Tibial artery (tissue), 4 donors: ENCODE data around the gene UGGT2.
"Not testable (repeated sequence)": the region's sequence is repeated elsewhere in the genome, so short reads cannot be mapped to it uniquely, and the experiment has no call there.

ENCODE experiments used
- DNase-seq, 2 donors: peaks; one replicate each; pipeline ENCODE4 v3.0.0-alpha.2; 2019
- H3K27ac ChIP-seq, 2 donors: fragments of 200-600 bp; sonication (generic) in 1 of 2; 1 replicate in 1 of 2; 2 replicates in 1 of 2; pipeline ENCODE4 v1.5.1; 2018 to 2019; ENCODE audit warnings: mild to moderate bottlenecking in 1 of 2
- H3K27me3 ChIP-seq, 2 donors: fragments of 200-600 bp; sonication (generic) in 1 of 2; one replicate each; pipeline versions ENCODE4 v1.5.1 to v1.6.0; 2016 to 2019
- H3K36me3 ChIP-seq, 3 donors: fragments of 200-600 bp; sonication (generic) in 2 of 3; one replicate each; pipeline ENCODE4 v1.5.1; 2016 to 2019; ENCODE audit warnings: mild to moderate bottlenecking in 2 of 3
- H3K4me1 ChIP-seq, 4 donors: fragments of 200-600 bp; sonication (generic) in 2 of 4; 1 replicate in 3 of 4; 2 replicates in 1 of 4; pipeline ENCODE4 v1.5.1; 2016 to 2019
- H3K4me3 ChIP-seq, 2 donors: fragments of 200-600 bp; sonication (generic) in 1 of 2; 1 replicate in 1 of 2; 2 replicates in 1 of 2; pipeline ENCODE4 v1.5.1; 2018 to 2019; ENCODE audit warnings: mild to moderate bottlenecking in 2 of 2
- H3K9me3 ChIP-seq, 3 donors: fragments of 200-600 bp; sonication (generic) in 1 of 3; one replicate each; pipeline ENCODE4 v1.5.1; 2016 to 2019
- CTCF ChIP-seq, 2 experiments: fragments of 200-600 bp in 1 of 2; fragments of 450-650 bp in 1 of 2; IDR thresholded peaks; one replicate each; pipeline ENCODE4 v1.5.1; 2017 to 2019; ENCODE audit warnings: antibody characterized with exemption in 2 of 2, mild to moderate bottlenecking in 1 of 2, moderate library complexity in 1 of 2
- intact Hi-C: fragments of 100-400 bp; cut with DNase I; formaldehyde crosslinking; loops from one replicate; pipeline ENCODE4 v1.15.0; 2023; ENCODE audit warnings: low total_unique reads

Gene UGGT2

GRCh38 chr13:95763601-95764000 lies 289.6 kb downstream of the UGGT2 start:
- Histone ChIP-seq H3K9me3 (no peaks in the 10 kb centered on the region), H3K4me1 (no peaks in the 10 kb centered on the region), H3K27ac (no peak overlapping the region), H3K36me3 (peaks cover 26 to 57% (median 34%) of the 10 kb centered on the region in 3 donors), H3K4me3 (no peak overlapping the region), H3K27me3 (no peaks in the 10 kb centered on the region)
- no peak for DNase-seq
- intact Hi-C loops, result no loop called here
- no peak for TF ChIP-seq CTCF (IDR thresholded peaks at IDR 0.05)

DNA sequence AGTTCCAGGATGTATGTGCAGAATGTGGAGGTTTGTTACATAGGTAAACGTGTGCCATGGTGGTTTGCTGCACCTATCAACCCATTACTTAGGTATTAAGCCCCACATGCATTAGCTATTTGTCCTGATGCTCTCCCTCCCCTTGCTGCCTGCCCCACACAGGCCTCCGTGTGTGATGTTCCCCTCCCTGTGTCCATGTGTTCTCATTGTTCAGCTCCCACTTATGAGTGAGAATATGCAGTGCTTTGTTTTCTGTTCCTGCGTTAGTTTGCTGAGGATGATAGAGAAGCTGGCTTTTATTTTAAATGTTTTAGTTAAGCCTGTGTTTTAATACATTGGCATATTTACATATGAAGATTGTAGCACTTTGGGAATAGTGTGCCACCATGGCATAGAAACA lies 290.6 kb downstream of the UGGT2 start:
- DNase-seq, intact Hi-C loops, H3K9me3 ChIP-seq, H3K4me3 ChIP-seq, H3K27me3 ChIP-seq, H3K27ac ChIP-seq, H3K4me1 ChIP-seq: not testable (repeated sequence)
- H3K36me3 ChIP-seq, result peaks cover 26 to 57% (median 32%) of the 10 kb centered on the region in 3 donors

GRCh38 chr13:95756072-95756471 lies 297.1 kb downstream of the UGGT2 start:
- Histone ChIP-seq H3K9me3 (no peaks in the 10 kb centered on the region), H3K4me3 (no peak overlapping the region), H3K27ac (no peak overlapping the region), H3K27me3 (no peaks in the 10 kb centered on the region), H3K36me3 (peaks cover 0 to 7% (median 0%) of the 10 kb centered on the region in 3 donors), H3K4me1 (no peaks in the 10 kb centered on the region)
- no peak for DNase-seq
- intact Hi-C loops, result no loop called here
- TF ChIP-seq CTCF (IDR thresholded peaks at IDR 0.05), result no peak

DNA sequence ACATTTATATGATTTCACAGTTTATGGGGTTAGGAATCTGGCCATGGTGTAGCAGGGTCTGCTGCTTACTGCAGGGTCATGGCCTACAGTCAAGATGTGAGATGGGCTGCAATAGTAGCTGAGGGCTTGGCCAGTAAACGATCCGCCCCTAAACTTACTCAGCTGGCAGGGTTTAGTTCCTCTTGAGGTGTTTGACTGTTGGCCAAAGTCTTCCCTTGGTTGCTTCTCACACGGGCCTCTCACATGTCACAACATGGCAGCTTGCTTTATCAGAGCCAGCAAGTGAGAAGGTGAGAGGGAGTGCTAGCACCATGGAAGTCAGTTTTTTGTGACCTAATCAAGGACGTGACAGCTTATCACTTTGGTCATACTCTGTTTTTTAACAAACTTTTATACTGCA lies 299.1 kb downstream of the UGGT2 start:
- Histone ChIP-seq H3K4me1 (no peaks in the 10 kb centered on the region), H3K27me3 (no peaks in the 10 kb centered on the region), H3K27ac (no peak overlapping the region), H3K36me3 (no peaks in the 10 kb centered on the region), H3K9me3 (no peaks in the 10 kb centered on the region), H3K4me3 (no peak overlapping the region)
- no peak for TF ChIP-seq CTCF (IDR thresholded peaks at IDR 0.05)
- intact Hi-C loops, result no loop called here
- no peak for DNase-seq

DNA sequence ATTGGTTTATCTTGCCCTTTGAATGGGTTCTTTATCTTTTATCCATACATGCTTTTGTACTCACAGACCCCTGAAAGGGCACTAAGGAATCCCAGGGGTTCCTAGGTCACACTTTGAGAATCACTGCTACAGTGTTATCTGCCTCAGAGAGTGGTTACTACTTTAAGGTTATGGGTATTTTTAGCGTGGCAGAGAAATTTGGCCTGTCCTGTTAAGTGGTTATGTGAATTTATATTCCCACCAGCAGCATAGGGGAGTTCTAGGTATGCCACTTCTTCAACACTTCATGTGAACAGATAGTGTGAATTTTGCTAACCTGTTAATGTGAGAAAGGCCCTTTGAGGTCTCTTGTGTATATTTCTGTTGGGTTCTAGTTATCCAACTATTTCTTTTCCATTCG lies 300.5 kb downstream of the UGGT2 start:
- Histone ChIP-seq H3K4me1 (no peaks in the 10 kb centered on the region), H3K27me3 (no peaks in the 10 kb centered on the region), H3K36me3 (no peaks in the 10 kb centered on the region), H3K9me3 (no peaks in the 10 kb centered on the region), H3K4me3 (no peak overlapping the region), H3K27ac (no peak overlapping the region)
- intact Hi-C loops, result no loop called here
- DNase-seq, result no peak
- no peak for TF ChIP-seq CTCF (IDR thresholded peaks at IDR 0.05)
